ENCODE data around the gene PLCL1. TPM values are rescaled to one million over a fixed set of nuclear protein-coding genes. Genes with fewer than 3 reads are reported as not detected.

PLCL1 gene
- polyA plus RNA-seq, 3 donors = 0.69 to 1.4 (median 0.79) TPM

DNA sequence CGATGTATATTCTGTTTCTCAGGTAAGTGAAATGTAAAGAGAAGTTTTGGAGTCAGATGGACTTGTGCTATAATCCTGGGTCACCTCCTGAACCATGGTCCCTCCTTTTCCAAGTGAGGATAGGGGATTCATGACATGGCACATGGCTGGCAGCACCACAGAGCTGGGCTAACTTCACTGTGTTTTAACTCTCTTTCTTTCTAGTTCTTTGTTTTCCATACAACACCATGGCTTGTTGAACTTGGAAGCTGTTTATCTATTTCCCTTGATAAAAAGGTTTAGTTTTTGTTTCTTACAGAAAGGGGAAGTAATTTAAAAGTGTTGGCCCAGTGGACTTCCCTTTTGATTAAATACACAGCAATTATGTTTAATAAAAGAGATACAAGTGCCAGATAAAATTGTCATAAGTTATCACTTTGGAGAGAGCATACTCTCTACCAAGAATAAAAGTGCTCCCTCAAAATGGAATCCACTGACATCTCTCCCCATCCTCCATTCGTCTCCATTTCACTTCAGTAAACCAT is 90.4 kb downstream of the PLCL1 start:
- DNase-seq = peak; percentile 12 to 30 (median 19)
- Histone ChIP-seq H3K79me2 (ENCODE audit: insufficient read depth, low read length) (no peaks in the 10 kb centered on the region), H3K4me1 (ENCODE audit: control insufficient read depth in 1 of 2, insufficient read depth in 2 of 2, low read length in 2 of 2) (peaks cover 13 to 20% of the 10 kb centered on the region in 2 donors), H3K4me3 (replicated peaks in 1 of 3; ENCODE audit: low read depth in 2 of 3, low read length in 3 of 3) (peak overlapping the region in 1 of 3 experiments; percentile 9), H3K36me3 (replicated peaks in 1 of 2; ENCODE audit: control insufficient read depth in 1 of 2, insufficient read depth in 2 of 2, low read length in 2 of 2) (no peaks in the 10 kb centered on the region), H3K9ac (ENCODE audit: insufficient read depth, low read length, poor library complexity, severe bottlenecking) (no peak overlapping the region), H3K4me2 (replicated peaks; ENCODE audit: extremely low read depth, low read length, poor library complexity, severe bottlenecking) (peak overlapping the region; percentile 13), H2AFZ (ENCODE audit: insufficient read depth, low read depth, low read length, poor library complexity, severe bottlenecking) (peak overlapping the region; percentile 25), H3K27me3 (ENCODE audit: control insufficient read depth in 2 of 2, insufficient read depth in 2 of 2, low read length in 2 of 2) (peaks cover 0 to under 1% of the 10 kb centered on the region in 2 donors), H3K27ac (ENCODE audit: low read depth in 1 of 2, low read length in 2 of 2) (peak overlapping the region in 1 of 2 donors; percentile 60), H4K20me1 (ENCODE audit: insufficient read depth, low read length) (no peaks in the 10 kb centered on the region), H3K9me3 (replicated peaks in 1 of 2; ENCODE audit: control insufficient read depth in 1 of 2, insufficient read depth in 1 of 2, low read length in 2 of 2) (peaks cover 0 to 2% of the 10 kb centered on the region in 2 donors)
- Mint-ChIP-seq H3K9me3 (peaks cover 0 to 3% (median 0%) of the 10 kb centered on the region in 7 donors), H3K4me3 (no peak overlapping the region), H3K36me3 (peaks cover 0 to 3% of the 10 kb centered on the region in 2 donors), H3K27ac (peak overlapping the region in 3 of 7 donors; percentile 18 to 37 (median 27)), H3K27me3 (ENCODE audit: low read depth in 3 of 3) (peaks cover 0 to 2% (median 1%) of the 10 kb centered on the region in 3 donors), H3K4me1 (peaks cover 18% of the 10 kb centered on the region)
- 83% methylated on average over 1 of the region's 2 CpGs for WGBS (ENCODE audit: insufficient coverage)
- TF ChIP-seq, protein P1, sequence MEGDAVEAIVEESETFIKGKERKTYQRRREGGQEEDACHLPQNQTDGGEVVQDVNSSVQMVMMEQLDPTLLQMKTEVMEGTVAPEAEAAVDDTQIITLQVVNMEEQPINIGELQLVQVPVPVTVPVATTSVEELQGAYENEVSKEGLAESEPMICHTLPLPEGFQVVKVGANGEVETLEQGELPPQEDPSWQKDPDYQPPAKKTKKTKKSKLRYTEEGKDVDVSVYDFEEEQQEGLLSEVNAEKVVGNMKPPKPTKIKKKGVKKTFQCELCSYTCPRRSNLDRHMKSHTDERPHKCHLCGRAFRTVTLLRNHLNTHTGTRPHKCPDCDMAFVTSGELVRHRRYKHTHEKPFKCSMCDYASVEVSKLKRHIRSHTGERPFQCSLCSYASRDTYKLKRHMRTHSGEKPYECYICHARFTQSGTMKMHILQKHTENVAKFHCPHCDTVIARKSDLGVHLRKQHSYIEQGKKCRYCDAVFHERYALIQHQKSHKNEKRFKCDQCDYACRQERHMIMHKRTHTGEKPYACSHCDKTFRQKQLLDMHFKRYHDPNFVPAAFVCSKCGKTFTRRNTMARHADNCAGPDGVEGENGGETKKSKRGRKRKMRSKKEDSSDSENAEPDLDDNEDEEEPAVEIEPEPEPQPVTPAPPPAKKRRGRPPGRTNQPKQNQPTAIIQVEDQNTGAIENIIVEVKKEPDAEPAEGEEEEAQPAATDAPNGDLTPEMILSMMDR (IDR thresholded peaks at IDR 0.05) = no peak
- intact Hi-C loops (cut with micrococcal nuclease) = no loop called here

- intact Hi-C loops (cut with micrococcal nuclease) = no loop called here
- Histone ChIP-seq H3K9ac (ENCODE audit: insufficient read depth, low read length, poor library complexity, severe bottlenecking) (no peak overlapping the region), H2AFZ (ENCODE audit: insufficient read depth, low read depth, low read length, poor library complexity, severe bottlenecking) (no peak overlapping the region), H3K27ac (ENCODE audit: low read depth in 1 of 2, low read length in 2 of 2) (no peak overlapping the region), H3K4me1 (ENCODE audit: control insufficient read depth in 1 of 2, insufficient read depth in 2 of 2, low read length in 2 of 2) (peaks cover 7 to 14% of the 10 kb centered on the region in 2 donors), H3K4me3 (replicated peaks in 1 of 3; ENCODE audit: low read depth in 2 of 3, low read length in 3 of 3) (no peak overlapping the region), H3K79me2 (ENCODE audit: insufficient read depth, low read length) (no peaks in the 10 kb centered on the region), H3K4me2 (replicated peaks; ENCODE audit: extremely low read depth, low read length, poor library complexity, severe bottlenecking) (no peak overlapping the region), H3K9me3 (replicated peaks in 1 of 2; ENCODE audit: control insufficient read depth in 1 of 2, insufficient read depth in 1 of 2, low read length in 2 of 2) (peaks cover 0 to 2% of the 10 kb centered on the region in 2 donors), H3K36me3 (replicated peaks in 1 of 2; ENCODE audit: control insufficient read depth in 1 of 2, insufficient read depth in 2 of 2, low read length in 2 of 2) (no peaks in the 10 kb centered on the region), H3K27me3 (ENCODE audit: control insufficient read depth in 2 of 2, insufficient read depth in 2 of 2, low read length in 2 of 2) (peaks cover 4 to 12% of the 10 kb centered on the region in 2 donors), H4K20me1 (ENCODE audit: insufficient read depth, low read length) (no peaks in the 10 kb centered on the region)
- H3K27me3 Mint-ChIP-seq (ENCODE audit: low read depth in 3 of 3) = peaks cover 7 to 9% (median 8%) of the 10 kb centered on the region in 3 donors
- no peaks in the 10 kb centered on the region for H3K36me3 Mint-ChIP-seq
- no peak for DNase-seq
- TF ChIP-seq, protein P1 (IDR thresholded peaks at IDR 0.05) = no peak
- H3K9me3 Mint-ChIP-seq = peaks cover 0 to 3% (median 0%) of the 10 kb centered on the region in 7 donors
- H3K4me3 Mint-ChIP-seq = peak overlapping the region in 1 of 2 donors; percentile 21
- H3K27ac Mint-ChIP-seq = no peak overlapping the region
- WGBS (ENCODE audit: insufficient coverage) = 100% methylated on average over 2 of the region's 4 CpGs
- peaks cover 13% of the 10 kb centered on the region for H3K4me1 Mint-ChIP-seq
Observed at GRCh38 chr2:197897960-197898678, 93.7 kb downstream of the PLCL1 start.

Measured in CD14-positive monocyte (primary cell).